Mesenchymal stem cell (in vitro differentiated cells and primary cell): ENCODE data around the gene EARS2.

ENCODE experiments used
- DNase-seq: peaks from one replicate; pipeline ENCODE4 v3.0.0-alpha.2; 2013
- H2AFZ ChIP-seq: one replicate; pipeline ENCODE4 v1.6.1; 2013; ENCODE audit warnings: low read depth, mild to moderate bottlenecking, control low read depth, inconsistent platforms, low read length, moderate library complexity
- H2AK5ac ChIP-seq: 2 replicates; pipeline ENCODE4 v1.6.1; 2013; ENCODE audit warnings: low read length, moderate library complexity, mild to moderate bottlenecking, inconsistent platforms; ENCODE audit not compliant: severe bottlenecking
- H2BK120ac ChIP-seq: one replicate; pipeline ENCODE4 v1.6.1; 2013; ENCODE audit warnings: low read depth, mild to moderate bottlenecking, inconsistent platforms, low read length, moderate library complexity
- H2BK12ac ChIP-seq, 2 experiments: one replicate each; pipeline ENCODE4 v1.6.1; 2013; ENCODE audit warnings: inconsistent platforms in 2 of 2, low read length in 2 of 2, mild to moderate bottlenecking in 2 of 2, moderate library complexity in 2 of 2, control low read depth in 1 of 2
- H2BK15ac ChIP-seq: one replicate; pipeline ENCODE4 v1.6.1; 2013; ENCODE audit warnings: mild to moderate bottlenecking, low read depth, inconsistent platforms; ENCODE audit not compliant: poor library complexity, severe bottlenecking
- H2BK5ac ChIP-seq: 2 replicates; pipeline ENCODE4 v1.6.1; 2013; ENCODE audit warnings: low read depth, mild to moderate bottlenecking, low read length, control low read depth, inconsistent platforms; ENCODE audit not compliant: poor library complexity, severe bottlenecking
- H3K14ac ChIP-seq, 2 experiments: one replicate each; pipeline ENCODE4 v1.6.1; 2013; ENCODE audit warnings: inconsistent platforms in 2 of 2, low read length in 2 of 2, control low read depth in 1 of 2, mild to moderate bottlenecking in 1 of 2, moderate library complexity in 1 of 2
- H3K18ac ChIP-seq, 2 experiments: one replicate each; pipeline ENCODE4 v1.6.1; 2013; ENCODE audit warnings: inconsistent platforms in 2 of 2, low read length in 2 of 2, control low read depth in 1 of 2, low read depth in 1 of 2, mild to moderate bottlenecking in 1 of 2
- H3K23ac ChIP-seq, 2 experiments: one replicate each; pipeline ENCODE4 v1.6.1; 2013; ENCODE audit warnings: inconsistent platforms in 2 of 2, low read length in 2 of 2, mild to moderate bottlenecking in 2 of 2, moderate library complexity in 2 of 2, control low read depth in 1 of 2
- H3K27ac ChIP-seq: 2 replicates; pipeline ENCODE4 v1.5.1; 2013; ENCODE audit warnings: mild to moderate bottlenecking, moderate library complexity, low read length, control low read depth, inconsistent platforms; ENCODE audit not compliant: poor library complexity, severe bottlenecking
- H3K27me3 ChIP-seq, 2 experiments: 2 replicates each; pipeline versions ENCODE4 v1.6.1 to v1.7.0; 2013; ENCODE audit warnings: low read length in 2 of 2, mild to moderate bottlenecking in 2 of 2, moderate library complexity in 2 of 2, control low read depth in 1 of 2, inconsistent platforms in 1 of 2; ENCODE audit not compliant: control insufficient read depth in 1 of 2, insufficient read depth in 1 of 2
- H3K36me3 ChIP-seq, 2 experiments: 2 replicates each; pipeline versions ENCODE4 v1.6.1 to v1.7.0; 2013; ENCODE audit warnings: low read length in 2 of 2, control low read depth in 1 of 2, inconsistent platforms in 1 of 2, low read depth in 1 of 2, mild to moderate bottlenecking in 1 of 2; ENCODE audit not compliant: insufficient read depth in 2 of 2, control insufficient read depth in 1 of 2
- H3K4ac ChIP-seq, 2 experiments: one replicate each; pipeline ENCODE4 v1.6.1; 2013; ENCODE audit warnings: inconsistent platforms in 2 of 2, low read length in 2 of 2, mild to moderate bottlenecking in 2 of 2, moderate library complexity in 2 of 2, control low read depth in 1 of 2, low read depth in 1 of 2
- H3K4me1 ChIP-seq: 2 replicates; pipeline ENCODE4 v1.6.1; 2013; ENCODE audit warnings: low read depth, low read length, control low read depth; ENCODE audit not compliant: control insufficient read depth, insufficient read depth
- H3K4me2 ChIP-seq: 2 replicates; pipeline ENCODE4 v1.6.1; 2013; ENCODE audit warnings: low read length, mild to moderate bottlenecking, inconsistent platforms; ENCODE audit not compliant: poor library complexity, severe bottlenecking
- H3K4me3 ChIP-seq, 2 experiments: 2 replicates each; pipeline versions ENCODE4 v1.5.1 to v1.7.0; 2013; ENCODE audit warnings: low read length in 2 of 2, mild to moderate bottlenecking in 2 of 2, control low read depth in 1 of 2, low read depth in 1 of 2; ENCODE audit not compliant: insufficient read depth in 1 of 2
- H3K79me1 ChIP-seq: replicated peaks from 2 replicates; pipeline ENCODE4 v1.6.1; 2013; ENCODE audit warnings: mild to moderate bottlenecking, control low read depth, low read length, inconsistent platforms; ENCODE audit not compliant: poor library complexity, severe bottlenecking
- H3K9ac ChIP-seq: 2 replicates; pipeline ENCODE4 v1.7.0; 2013; ENCODE audit warnings: mild to moderate bottlenecking, low read length, moderate library complexity
- H3K9me3 ChIP-seq: 2 replicates; pipeline ENCODE4 v1.7.0; 2013; ENCODE audit warnings: mild to moderate bottlenecking, low read length; ENCODE audit not compliant: control insufficient read depth
- H4K8ac ChIP-seq: one replicate; pipeline ENCODE4 v1.6.1; 2013; ENCODE audit warnings: inconsistent platforms, mild to moderate bottlenecking, low read length, moderate library complexity
- H4K91ac ChIP-seq: one replicate; pipeline ENCODE4 v1.6.1; 2013; ENCODE audit warnings: mild to moderate bottlenecking, low read length, inconsistent platforms
- WGBS: methylation state at CpG from one replicate; pipeline ENCODE4 v1.1.7; 2013; ENCODE audit warnings: mixed read lengths; 5-methylcytosine and 5-hydroxymethylcytosine counted together

The EARS2 gene

DNA sequence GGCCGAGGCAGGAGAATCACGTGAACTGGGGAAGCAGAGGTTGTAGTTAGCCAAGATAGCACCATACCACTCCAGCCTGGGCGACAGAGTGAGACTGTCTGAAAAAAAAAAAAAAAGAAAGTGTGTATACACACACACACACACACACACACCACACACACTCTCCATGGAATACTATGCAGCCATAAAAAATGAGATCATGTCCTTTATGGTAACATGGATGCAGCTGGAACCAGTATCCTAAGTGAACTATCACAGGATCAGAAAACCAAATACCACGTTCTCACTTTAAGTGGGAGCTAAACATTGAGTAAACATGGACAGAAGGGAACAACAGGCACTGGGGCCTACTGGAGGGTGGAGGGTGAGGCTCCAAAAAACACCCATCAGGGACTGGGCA is 22.2 kb upstream of the EARS2 start:
- Histone ChIP-seq H3K18ac (no peak overlapping the region), H2AFZ (no peak overlapping the region), H3K4me2 (no peak overlapping the region), H3K4me3 (no peak overlapping the region), H2BK15ac (no peak overlapping the region), H3K14ac (no peak overlapping the region), H2BK5ac (no peak overlapping the region), H2BK12ac (no peak overlapping the region), H3K4ac (no peak overlapping the region), H3K79me1 (peaks cover 8% of the 10 kb centered on the region), H3K9me3 (no peaks in the 10 kb centered on the region), H3K23ac (no peak overlapping the region), H3K36me3 (peaks cover 31 to 70% of the 10 kb centered on the region in 2 experiments), H2AK5ac (no peak overlapping the region), H4K91ac (no peak overlapping the region), H4K8ac (peak overlapping the region; percentile 28), H3K27me3 (no peaks in the 10 kb centered on the region), H2BK120ac (no peak overlapping the region), H3K27ac (no peak overlapping the region), H3K4me1 (no peaks in the 10 kb centered on the region), H3K9ac (no peak overlapping the region)
- WGBS, result 98% methylated on average over 3 of the region's 4 CpGs
- DNase-seq, result no peak

DNA sequence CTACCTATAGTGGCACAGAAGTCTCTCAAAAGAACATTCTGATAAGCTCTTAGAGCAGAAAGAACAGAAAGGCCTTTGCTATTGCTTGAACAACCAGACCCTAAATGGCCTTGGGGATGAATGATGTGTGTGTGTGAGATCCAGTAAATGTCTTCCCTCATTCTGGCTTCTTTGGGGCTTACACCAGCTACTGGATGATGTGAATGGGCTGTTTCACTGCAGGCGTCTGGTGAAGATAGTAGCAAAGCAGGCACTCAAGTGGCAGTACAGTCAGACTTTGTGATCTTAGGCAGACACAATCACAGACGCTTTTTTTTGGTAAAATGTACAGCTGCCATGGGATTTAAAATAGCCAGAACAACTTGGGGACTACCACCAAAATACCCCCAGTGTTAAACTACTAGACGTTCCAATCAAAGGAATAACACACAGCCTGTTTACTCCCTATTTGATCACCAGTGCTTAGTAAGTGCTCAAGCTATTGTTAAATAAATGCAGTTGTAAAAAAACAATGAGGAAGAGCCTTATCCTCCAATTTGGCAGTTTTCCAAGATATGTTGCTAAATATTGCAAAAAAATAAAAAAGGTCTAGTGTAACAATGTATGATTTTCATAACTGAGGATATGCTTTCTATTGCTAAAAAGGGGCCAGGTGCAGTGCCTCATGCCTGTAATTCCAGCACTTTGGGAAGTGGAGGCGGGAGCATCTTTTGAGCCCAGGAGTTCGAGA is 21.1 kb upstream of the EARS2 start:
- Histone ChIP-seq H3K9ac (no peak overlapping the region), H3K4me2 (no peak overlapping the region), H3K27ac (no peak overlapping the region), H3K18ac (no peak overlapping the region), H3K4me1 (no peaks in the 10 kb centered on the region), H2BK12ac (no peak overlapping the region), H4K8ac (no peak overlapping the region), H2BK5ac (no peak overlapping the region), H3K14ac (no peak overlapping the region), H3K4me3 (no peak overlapping the region), H3K79me1 (peaks cover 9% of the 10 kb centered on the region), H2AFZ (no peak overlapping the region), H2BK15ac (no peak overlapping the region), H3K9me3 (no peaks in the 10 kb centered on the region), H3K4ac (no peak overlapping the region), H2AK5ac (no peak overlapping the region), H3K36me3 (peaks cover 39 to 78% of the 10 kb centered on the region in 2 experiments), H3K23ac (no peak overlapping the region), H2BK120ac (no peak overlapping the region), H4K91ac (no peak overlapping the region), H3K27me3 (no peaks in the 10 kb centered on the region)
- 83% methylated on average over 3 of the region's 5 CpGs for WGBS
- DNase-seq, result peak; percentile 14

DNA sequence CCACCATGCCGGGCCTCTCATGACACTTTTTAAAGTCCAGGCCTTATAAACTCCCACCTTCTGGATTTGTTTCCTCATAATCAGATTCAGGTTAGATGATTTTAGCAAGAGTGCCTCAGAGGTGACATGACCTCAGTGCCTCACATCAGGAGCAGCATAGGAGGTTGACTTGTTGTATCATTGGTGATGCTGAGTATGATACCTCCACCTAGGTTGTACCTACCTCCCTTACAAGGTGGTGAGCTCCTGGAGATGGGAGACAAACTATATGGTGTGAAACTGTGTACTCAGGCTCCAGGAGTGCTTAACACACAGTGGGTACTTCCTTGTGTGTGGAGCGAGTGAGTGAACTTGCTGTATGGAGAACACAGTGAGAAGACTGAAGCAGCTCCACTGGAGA is 20.3 kb upstream of the EARS2 start:
- Histone ChIP-seq H2AFZ (no peak overlapping the region), H3K27ac (no peak overlapping the region), H3K4me1 (no peaks in the 10 kb centered on the region), H3K36me3 (peaks cover 46 to 85% of the 10 kb centered on the region in 2 experiments), H2BK15ac (no peak overlapping the region), H3K9me3 (no peaks in the 10 kb centered on the region), H3K4ac (no peak overlapping the region), H3K9ac (no peak overlapping the region), H2BK120ac (no peak overlapping the region), H4K91ac (no peak overlapping the region), H3K14ac (no peak overlapping the region), H3K18ac (no peak overlapping the region), H3K23ac (no peak overlapping the region), H3K79me1 (peaks cover 14% of the 10 kb centered on the region), H2BK12ac (no peak overlapping the region), H3K27me3 (no peaks in the 10 kb centered on the region), H3K4me3 (no peak overlapping the region), H2AK5ac (no peak overlapping the region), H4K8ac (no peak overlapping the region), H3K4me2 (no peak overlapping the region), H2BK5ac (no peak overlapping the region)
- DNase-seq, result no peak
- WGBS, result 97% methylated on average over 2 of the region's 2 CpGs

DNA sequence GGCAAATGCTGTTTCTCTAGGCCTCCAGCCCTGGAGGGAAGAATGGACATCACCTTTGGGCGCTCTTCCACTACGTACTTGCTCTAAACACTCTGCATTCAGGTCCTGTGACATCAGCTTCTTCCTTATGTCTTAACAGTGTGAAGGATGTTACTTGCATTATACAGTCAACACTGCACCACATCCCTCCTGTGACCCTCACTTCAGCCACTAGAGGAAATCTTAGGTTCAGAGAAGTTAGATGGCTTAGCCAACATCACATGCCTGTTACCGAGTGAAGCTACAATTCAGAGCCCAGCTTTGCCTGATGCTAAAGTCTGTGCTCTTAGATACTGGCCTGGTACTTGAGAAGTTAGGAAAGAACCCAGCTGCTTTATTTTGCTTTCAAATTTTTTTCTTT is 18.7 kb upstream of the EARS2 start:
- Histone ChIP-seq H4K91ac (no peak overlapping the region), H4K8ac (no peak overlapping the region), H3K79me1 (peaks cover 21% of the 10 kb centered on the region), H3K36me3 (peaks cover 54 to 86% of the 10 kb centered on the region in 2 experiments), H2BK5ac (no peak overlapping the region), H3K23ac (no peak overlapping the region), H3K4me3 (no peak overlapping the region), H2AK5ac (no peak overlapping the region), H3K9me3 (no peaks in the 10 kb centered on the region), H2BK15ac (no peak overlapping the region), H3K18ac (no peak overlapping the region), H2BK120ac (no peak overlapping the region), H3K4me2 (no peak overlapping the region), H2AFZ (no peak overlapping the region), H3K4ac (no peak overlapping the region), H3K14ac (no peak overlapping the region), H3K4me1 (no peaks in the 10 kb centered on the region), H3K9ac (no peak overlapping the region), H3K27me3 (no peaks in the 10 kb centered on the region), H2BK12ac (no peak overlapping the region), H3K27ac (no peak overlapping the region)
- 85% methylated on average over 3 of the region's 3 CpGs for whole genome bisulfite sequencing
- DNase-seq, result no peak
